Measurements from ENCODE around the gene ADAMTS19. TPM values are rescaled to one million over a fixed set of nuclear protein-coding genes. Genes with fewer than 3 reads are reported as not detected.

ADAMTS19 gene
- total RNA-seq, 1 experiment from 2014 or later: 20.3 TPM

DNA sequence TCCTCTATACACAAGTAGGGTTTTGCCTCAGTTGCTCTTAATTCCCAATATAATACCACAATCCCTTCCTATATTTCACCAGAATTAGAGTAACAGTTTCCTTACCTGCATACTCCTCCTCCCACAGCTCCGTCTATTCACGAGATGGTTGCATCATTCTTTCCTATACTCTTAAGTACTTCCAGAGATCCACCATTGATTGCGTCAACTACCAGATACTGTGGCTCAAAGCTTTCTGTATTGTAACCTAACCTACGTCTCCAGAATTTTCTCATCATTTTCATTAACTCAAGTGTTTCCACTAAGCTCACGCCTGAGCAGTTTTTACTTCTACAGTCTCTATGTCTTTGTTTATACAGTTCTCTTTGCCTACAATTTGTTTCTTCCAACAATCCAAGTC lies 256.6 kb downstream of the ADAMTS19 start:
- H3K4me1 Mint-ChIP-seq: peaks cover 0 to 4% of the 10 kb centered on the region in 2 experiments; a peak in 2 of 4 replicates
- no peak for DNase-seq
- H3K23me2 ChIP-seq (ENCODE audit: insufficient read length, low read depth, low read length, poor library complexity, severe bottlenecking): no peaks in the 10 kb centered on the region
- H3K79me1 ChIP-seq (ENCODE audit: insufficient read depth, low read depth, low read length, poor library complexity, severe bottlenecking): no peaks in the 10 kb centered on the region
- H4K5ac ChIP-seq (ENCODE audit: insufficient read length, low read depth, low read length): no peak overlapping the region
- peak overlapping the region; percentile 1 to 37 (median 13); a peak in 4 of 7 replicates for H3K27ac Mint-ChIP-seq
- no peak overlapping the region for H3K23ac ChIP-seq (ENCODE audit: insufficient read length, low read depth, low read length)
- H3K27ac ChIP-seq (ENCODE audit: insufficient read length, low read depth, low read length): no peak overlapping the region
- no peak overlapping the region for H2BK12ac ChIP-seq (ENCODE audit: insufficient read length, low read depth, low read length)
- no peak overlapping the region for H2BK15ac ChIP-seq (ENCODE audit: low read depth, low read length)
- H3K79me2 ChIP-seq (ENCODE audit: insufficient read depth, low read length): no peaks in the 10 kb centered on the region
- TF ChIP-seq CTCF (conservative IDR thresholded peaks at IDR 0.05): no peak
- no peak overlapping the region for H4K8ac ChIP-seq (replicated peaks; ENCODE audit: insufficient read length, low read depth, low read length)
- H2BK5ac ChIP-seq (ENCODE audit: insufficient read length, low read length): no peak overlapping the region
- H4K20me1 ChIP-seq (ENCODE audit: control insufficient read depth, insufficient read depth, insufficient read length): no peaks in the 10 kb centered on the region
- H3K9ac ChIP-seq (ENCODE audit: extremely low read depth, insufficient read length, low read length): no peak overlapping the region
- no peak overlapping the region for H3K4me3 Mint-ChIP-seq
- no peak overlapping the region for H2AFZ ChIP-seq (ENCODE audit: low read length)
- H3K4ac ChIP-seq (ENCODE audit: low read depth, low read length): no peak overlapping the region
- no peaks in the 10 kb centered on the region for H3K27me3 ChIP-seq (ENCODE audit: insufficient read depth, low read length)
- no peaks in the 10 kb centered on the region for H3K9me3 ChIP-seq (ENCODE audit: control insufficient read depth, low read depth, low read length)
- WGBS (ENCODE audit: extremely low coverage, insufficient read length, low lambda C conversion rate): no CpG with 5 or more reads among the region's 5 CpGs
- no peak overlapping the region for H3K56ac ChIP-seq (ENCODE audit: insufficient read length, low read depth, low read length)
- no peaks in the 10 kb centered on the region for H3K27me3 Mint-ChIP-seq (ENCODE audit: low read depth)
- no peak overlapping the region for H3K4me2 ChIP-seq (ENCODE audit: insufficient read depth, insufficient read length, low read length)
- no peak overlapping the region for H3T11ph ChIP-seq (ENCODE audit: low read length)
- no peaks in the 10 kb centered on the region for H3K4me1 ChIP-seq (ENCODE audit: insufficient read depth, low read length)
- no peak overlapping the region for H4K91ac ChIP-seq (ENCODE audit: insufficient read length, low read depth, low read length)
- H3K14ac ChIP-seq (ENCODE audit: insufficient read depth, low read length): no peak overlapping the region
- peaks cover 0 to under 1% of the 10 kb centered on the region in 2 experiments; a peak in 2 of 5 replicates for H3K9me3 Mint-ChIP-seq
- H2BK120ac ChIP-seq (ENCODE audit: low read depth, low read length, poor library complexity, severe bottlenecking): no peak overlapping the region
- H3K18ac ChIP-seq (ENCODE audit: insufficient read length, low read depth, low read length): no peak overlapping the region
- H2BK20ac ChIP-seq (ENCODE audit: low read depth, low read length, poor library complexity, severe bottlenecking): no peak overlapping the region
- H2AK5ac ChIP-seq (ENCODE audit: insufficient read length, low read length): no peak overlapping the region
- peaks cover 6 to 13% (median 12%) of the 10 kb centered on the region in 3 experiments for H3K36me3 Mint-ChIP-seq (ENCODE audit: insufficient read depth in 1 of 3, low read depth in 3 of 3)
